ENCODE results near the gene ZSCAN22.
A peak's percentile ranks its signal among the peaks of the same experiment; 100 is the strongest.
"Not testable (repeated sequence)": the region's sequence is repeated elsewhere in the genome, so short reads cannot be mapped to it uniquely, and the experiment has no call there.

The ZSCAN22 gene

GRCh38 chr19:58305065-58305931 is 21.5 kb upstream of the ZSCAN22 start, which contains the start of gene ERVK3-1:
Gene ERVK3-1 (plus strand): TSS chr19:58305377. CDS start chr19:58312169, 6,792 bp downstream.
- DNase-seq (ENCODE audit: low read depth) = peak; percentile 99
- no peak for TF ChIP-seq CTCF (IDR thresholded peaks at IDR 0.05; ENCODE audit: low read length, missing control alignments)
- peak within 1 kb of the TSS; percentile 90 for H3K4me3 ChIP-seq (replicated peaks; ENCODE audit: low read depth, low read length)

GRCh38 chr19:58305932-58306323 is 20.9 kb upstream of the ZSCAN22 start:
- no peak for TF ChIP-seq CTCF (IDR thresholded peaks at IDR 0.05; ENCODE audit: low read length, missing control alignments)
- peak overlapping the region; percentile 90 for H3K4me3 ChIP-seq (replicated peaks; ENCODE audit: low read depth, low read length)
- peak; percentile 19 for DNase-seq (ENCODE audit: low read depth)

GRCh38 chr19:58307736-58308135 is 19.1 kb upstream of the ZSCAN22 start:
- no peak overlapping the region for H3K4me3 ChIP-seq (replicated peaks; ENCODE audit: low read depth, low read length)
- DNase-seq (ENCODE audit: low read depth) = no peak
- no peak for TF ChIP-seq CTCF (IDR thresholded peaks at IDR 0.05; ENCODE audit: low read length, missing control alignments)

- TF ChIP-seq CTCF (IDR thresholded peaks at IDR 0.05; ENCODE audit: low read length, missing control alignments) = peak; percentile 28
- DNase-seq (ENCODE audit: low read depth) = peak; percentile 38
- not testable (repeated sequence) for H3K4me3 ChIP-seq (replicated peaks; ENCODE audit: low read depth, low read length)
Observed at GRCh38 chr19:58310685-58311084, 16.1 kb upstream of the ZSCAN22 start.

- no peak for TF ChIP-seq CTCF (IDR thresholded peaks at IDR 0.05; ENCODE audit: low read length, missing control alignments)
- no peak for DNase-seq (ENCODE audit: low read depth)
- H3K4me3 ChIP-seq (replicated peaks; ENCODE audit: low read depth, low read length) = no peak overlapping the region
Observed at GRCh38 chr19:58311345-58311865, 15.4 kb upstream of the ZSCAN22 start.

GRCh38 chr19:58315580-58315979 is 11.2 kb upstream of the ZSCAN22 start:
- no peak for DNase-seq (ENCODE audit: low read depth)
- no peak overlapping the region for H3K4me3 ChIP-seq (replicated peaks; ENCODE audit: low read depth, low read length)
- TF ChIP-seq CTCF (IDR thresholded peaks at IDR 0.05; ENCODE audit: low read length, missing control alignments) = no peak
